Measurements from ENCODE around the gene CPSF4L.

DNA sequence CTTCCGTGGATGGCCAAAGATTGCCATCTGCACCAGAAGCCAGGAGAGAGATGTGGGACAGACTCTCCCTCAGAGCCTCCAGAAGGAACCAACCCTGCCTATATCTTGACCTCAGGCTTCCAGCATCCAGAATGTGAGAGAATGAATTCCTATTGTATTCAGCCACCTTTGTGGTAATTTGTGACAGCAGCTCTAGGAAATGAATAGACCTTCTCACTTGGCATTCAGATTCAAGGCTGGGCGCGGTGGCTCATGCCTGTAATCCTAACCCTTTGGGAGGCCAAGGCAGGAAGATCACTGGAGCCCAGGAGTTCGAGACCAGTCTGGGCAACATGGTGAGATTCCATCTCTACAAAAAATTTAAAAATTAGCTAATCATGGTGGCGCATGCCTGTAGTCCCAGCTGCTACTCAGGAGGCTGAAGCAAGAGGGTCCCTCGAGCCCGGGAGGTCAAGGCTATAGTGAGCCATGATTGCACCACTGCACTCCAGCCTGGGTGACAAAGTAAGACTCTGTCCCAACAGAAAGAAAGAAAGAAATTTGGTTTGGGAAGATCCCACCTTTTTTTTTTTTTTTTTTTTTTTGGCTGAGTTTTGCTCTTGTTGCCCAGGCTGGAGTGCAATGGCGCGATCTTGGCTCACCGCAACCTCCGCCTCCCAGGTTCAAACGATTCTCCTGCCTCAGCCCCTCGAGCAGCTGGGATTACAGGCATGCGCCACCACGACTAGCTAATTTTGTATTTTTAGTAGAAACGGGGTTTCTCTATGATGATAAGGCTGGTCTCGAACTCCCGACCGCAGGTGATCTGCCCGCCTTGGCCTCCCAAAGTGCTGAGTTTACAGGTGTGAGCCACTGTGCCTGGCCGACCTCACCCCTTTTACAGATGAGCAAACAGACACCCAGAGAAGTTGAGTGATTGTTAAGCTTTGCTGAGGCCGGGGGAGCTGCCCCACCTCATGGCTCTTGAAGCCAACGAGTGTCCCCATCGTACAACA is 4.3 kb upstream of the CPSF4L start:
- TF ChIP-seq, protein P1, sequence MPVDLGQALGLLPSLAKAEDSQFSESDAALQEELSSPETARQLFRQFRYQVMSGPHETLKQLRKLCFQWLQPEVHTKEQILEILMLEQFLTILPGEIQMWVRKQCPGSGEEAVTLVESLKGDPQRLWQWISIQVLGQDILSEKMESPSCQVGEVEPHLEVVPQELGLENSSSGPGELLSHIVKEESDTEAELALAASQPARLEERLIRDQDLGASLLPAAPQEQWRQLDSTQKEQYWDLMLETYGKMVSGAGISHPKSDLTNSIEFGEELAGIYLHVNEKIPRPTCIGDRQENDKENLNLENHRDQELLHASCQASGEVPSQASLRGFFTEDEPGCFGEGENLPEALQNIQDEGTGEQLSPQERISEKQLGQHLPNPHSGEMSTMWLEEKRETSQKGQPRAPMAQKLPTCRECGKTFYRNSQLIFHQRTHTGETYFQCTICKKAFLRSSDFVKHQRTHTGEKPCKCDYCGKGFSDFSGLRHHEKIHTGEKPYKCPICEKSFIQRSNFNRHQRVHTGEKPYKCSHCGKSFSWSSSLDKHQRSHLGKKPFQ (tag by site-specific recombination; IDR thresholded peaks at IDR 0.05): no peak
- TF ChIP-seq, protein P2, sequence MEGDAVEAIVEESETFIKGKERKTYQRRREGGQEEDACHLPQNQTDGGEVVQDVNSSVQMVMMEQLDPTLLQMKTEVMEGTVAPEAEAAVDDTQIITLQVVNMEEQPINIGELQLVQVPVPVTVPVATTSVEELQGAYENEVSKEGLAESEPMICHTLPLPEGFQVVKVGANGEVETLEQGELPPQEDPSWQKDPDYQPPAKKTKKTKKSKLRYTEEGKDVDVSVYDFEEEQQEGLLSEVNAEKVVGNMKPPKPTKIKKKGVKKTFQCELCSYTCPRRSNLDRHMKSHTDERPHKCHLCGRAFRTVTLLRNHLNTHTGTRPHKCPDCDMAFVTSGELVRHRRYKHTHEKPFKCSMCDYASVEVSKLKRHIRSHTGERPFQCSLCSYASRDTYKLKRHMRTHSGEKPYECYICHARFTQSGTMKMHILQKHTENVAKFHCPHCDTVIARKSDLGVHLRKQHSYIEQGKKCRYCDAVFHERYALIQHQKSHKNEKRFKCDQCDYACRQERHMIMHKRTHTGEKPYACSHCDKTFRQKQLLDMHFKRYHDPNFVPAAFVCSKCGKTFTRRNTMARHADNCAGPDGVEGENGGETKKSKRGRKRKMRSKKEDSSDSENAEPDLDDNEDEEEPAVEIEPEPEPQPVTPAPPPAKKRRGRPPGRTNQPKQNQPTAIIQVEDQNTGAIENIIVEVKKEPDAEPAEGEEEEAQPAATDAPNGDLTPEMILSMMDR (tag by site-specific recombination; IDR thresholded peaks at IDR 0.05): no peak
- TF ChIP-seq ZNF138 (tag by site-specific recombination; IDR thresholded peaks at IDR 0.05; ENCODE audit: borderline replicate concordance) (no peak), SP2 (tag by site-specific recombination; IDR thresholded peaks at IDR 0.05) (no peak), HOXC10 (CRISPR knock-in tag; IDR thresholded peaks at IDR 0.05) (no peak), ZNF596 (tag by site-specific recombination; IDR thresholded peaks at IDR 0.05) (no peak), WT1 (tag by site-specific recombination; IDR thresholded peaks at IDR 0.05) (no peak), ZNF140 (tag by site-specific recombination; IDR thresholded peaks at IDR 0.05) (no peak), YY1 (tag by site-specific recombination; IDR thresholded peaks at IDR 0.05) (no peak)
- TF ChIP-seq, protein P3, sequence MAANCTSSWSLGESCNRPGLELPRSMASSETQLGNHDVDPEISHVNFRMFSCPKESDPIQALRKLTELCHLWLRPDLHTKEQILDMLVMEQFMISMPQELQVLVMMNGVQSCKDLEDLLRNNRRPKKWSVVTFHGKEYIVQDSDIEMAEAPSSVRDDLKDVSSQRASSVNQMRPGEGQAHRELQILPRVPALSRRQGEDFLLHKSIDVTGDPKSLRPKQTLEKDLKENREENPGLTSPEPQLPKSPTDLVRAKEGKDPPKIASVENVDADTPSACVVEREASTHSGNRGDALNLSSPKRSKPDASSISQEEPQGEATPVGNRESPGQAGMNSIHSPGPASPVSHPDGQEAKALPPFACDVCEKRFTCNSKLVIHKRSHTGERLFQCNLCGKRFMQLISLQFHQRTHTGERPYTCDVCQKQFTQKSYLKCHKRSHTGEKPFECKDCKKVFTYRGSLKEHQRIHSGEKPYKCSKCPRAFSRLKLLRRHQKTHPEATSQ (tag by site-specific recombination; IDR thresholded peaks at IDR 0.05): no peak
